ENCODE measurements around the gene SNRPA. TPM values are rescaled to one million over a fixed set of nuclear protein-coding genes. Genes with fewer than 3 reads are reported as not detected.
"Not testable (repeated sequence)": the region's sequence is repeated elsewhere in the genome, so short reads cannot be mapped to it uniquely, and the experiment has no call there.

SNRPA gene
- total RNA-seq, 2 donors from 2014 or later, result 18.7 to 42.2 TPM

- H3K4me3 ChIP-seq; intact Hi-C loops (cut with DNase I); H3K9me3 ChIP-seq; H3K36me3 ChIP-seq (replicated peaks in 1 of 2; ENCODE audit: insufficient read depth in 1 of 2, low read depth in 2 of 2); H3K27me3 ChIP-seq: not testable (repeated sequence)
- peak; percentile 92 for ATAC-seq
- DNase-seq, result peak; percentile 73 to 81 (median 76)
- WGBS, 2 donors, result 0 to 7% methylated on average over 10 to 40 of the region's 65 CpGs
- peak overlapping the region in 2 of 4 donors; percentile 57 to 76 for H3K27ac ChIP-seq
- H3K4me1 ChIP-seq, result peaks cover 42% of the 10 kb centered on the region
- peak in 1 of 3 donors; percentile 16 for TF ChIP-seq POLR2A (IDR thresholded peaks at IDR 0.05)
- TF ChIP-seq CTCF (IDR thresholded peaks at IDR 0.05), result peak in 3 of 7 experiments; percentile 10 to 30 (median 19)
These were observed 59.8 kb downstream of the SNRPA start for GRCh38 chr19:40810649-40811408.

- DNase-seq (no peak), ATAC-seq (no peak)
- Histone ChIP-seq H3K4me3 (no peak overlapping the region), H3K4me1 (peaks cover 34% of the 10 kb centered on the region), H3K27ac (peak overlapping the region in 2 of 4 donors; percentile 57 to 76), H3K27me3 (no peaks in the 10 kb centered on the region), H3K9me3 (no peaks in the 10 kb centered on the region), H3K36me3 (replicated peaks in 1 of 2; ENCODE audit: insufficient read depth in 1 of 2, low read depth in 2 of 2) (no peaks in the 10 kb centered on the region)
- WGBS, 2 donors, result 53 to 60% methylated on average over 19 to 35 of the region's 35 CpGs
- no peak for TF ChIP-seq POLR2A (IDR thresholded peaks at IDR 0.05)
- TF ChIP-seq CTCF (IDR thresholded peaks at IDR 0.05), result no peak
- intact Hi-C loops (cut with DNase I), result no loop called here
These were observed 60.7 kb downstream of the SNRPA start for GRCh38 chr19:40811478-40812341.

GRCh38 chr19:40812571-40812970 lies 61.6 kb downstream of the SNRPA start:
- H3K36me3 ChIP-seq (replicated peaks in 1 of 2; ENCODE audit: insufficient read depth in 1 of 2, low read depth in 2 of 2); H3K9me3 ChIP-seq; H3K27ac ChIP-seq; intact Hi-C loops (cut with DNase I); DNase-seq; H3K27me3 ChIP-seq; H3K4me3 ChIP-seq; ATAC-seq: not testable (repeated sequence)
- H3K4me1 ChIP-seq, result peaks cover 28% of the 10 kb centered on the region
- 89 to 93% methylated on average over 7 of the region's 7 CpGs for WGBS, 2 donors

- Histone ChIP-seq H3K4me1 (peaks cover 28% of the 10 kb centered on the region), H3K27ac (no peak overlapping the region), H3K4me3 (no peak overlapping the region), H3K36me3 (replicated peaks in 1 of 2; ENCODE audit: insufficient read depth in 1 of 2, low read depth in 2 of 2) (no peaks in the 10 kb centered on the region), H3K9me3 (no peaks in the 10 kb centered on the region), H3K27me3 (no peaks in the 10 kb centered on the region)
- ATAC-seq (no peak), DNase-seq (peak in 1 of 4 donors; percentile 22)
- 47 to 55% methylated on average over 3 to 4 of the region's 4 CpGs for WGBS, 2 donors
- intact Hi-C loops (cut with DNase I), result no loop called here
- TF ChIP-seq POLR2A (IDR thresholded peaks at IDR 0.05), result no peak
- no peak for TF ChIP-seq CTCF (IDR thresholded peaks at IDR 0.05)
These were observed 62.2 kb downstream of the SNRPA start for GRCh38 chr19:40813182-40813581.

Small RNA genes within 50 kb of the gene (small RNA-seq; reads per million reads assigned to genes)
- gene RNU6-195P, result not detected

Other genes with a start within 250 kb of the SNRPA start
- gene SHKBP1, start 174.3 kb upstream of the SNRPA start, total RNA-seq, result 10 to 100 TPM; 43.3 to 63.6 TPM
- 100 to 1,000 TPM in 1 of 2 donors, 10 to 100 TPM in 1; 45.1 to 195 TPM for gene LTBP4, start 149.8 kb upstream of the SNRPA start, total RNA-seq
- gene NUMBL, start 60.6 kb upstream of the SNRPA start, total RNA-seq, result 10 to 100 TPM in 1 of 2 donors, 1 to 10 TPM in 1; 9.1 to 73.5 TPM
- gene COQ8B, start 34.3 kb upstream of the SNRPA start, total RNA-seq, result 10 to 100 TPM; 29.8 to 31.3 TPM
- gene ITPKC, start 34.1 kb upstream of the SNRPA start, total RNA-seq, result 10 to 100 TPM; 14.0 to 27.7 TPM
- 1 to 10 TPM; 3.0 to 4.2 TPM for gene ACTMAP, start 726 bp upstream of the SNRPA start, total RNA-seq
- 1 to 10 TPM in 1 of 2 donors, not detected in 1; 5.9 TPM for gene MIA, start 24.3 kb downstream of the SNRPA start, total RNA-seq
- 10 to 100 TPM; 20.4 to 23.3 TPM for gene RAB4B, start 27.0 kb downstream of the SNRPA start, total RNA-seq
- gene EGLN2, start 48.0 kb downstream of the SNRPA start, total RNA-seq, result 10 to 100 TPM; 50.8 to 51.4 TPM
- not detected for gene CYP2A6, start 99.2 kb downstream of the SNRPA start, total RNA-seq
- not detected for gene CYP2A7, start 131.0 kb downstream of the SNRPA start, total RNA-seq
- gene CYP2B6, start 240.1 kb downstream of the SNRPA start, total RNA-seq, result not detected

Measured in body of pancreas (tissue), 4 donors.